GM19351 (cell line): ENCODE results near the gene SEMA4C.
"Not testable (repeated sequence)": the region's sequence is repeated elsewhere in the genome, so short reads cannot be mapped to it uniquely, and the experiment has no call there.

Source experiments
- ATAC-seq: cut with Tn5 transposase; IDR thresholded peaks from one replicate; pipeline ENCODE4 v1.9.1; 2021; ENCODE audit warnings: mild to moderate bottlenecking, moderate library complexity; ENCODE audit not compliant: unreplicated experiment

SEMA4C gene

DNA sequence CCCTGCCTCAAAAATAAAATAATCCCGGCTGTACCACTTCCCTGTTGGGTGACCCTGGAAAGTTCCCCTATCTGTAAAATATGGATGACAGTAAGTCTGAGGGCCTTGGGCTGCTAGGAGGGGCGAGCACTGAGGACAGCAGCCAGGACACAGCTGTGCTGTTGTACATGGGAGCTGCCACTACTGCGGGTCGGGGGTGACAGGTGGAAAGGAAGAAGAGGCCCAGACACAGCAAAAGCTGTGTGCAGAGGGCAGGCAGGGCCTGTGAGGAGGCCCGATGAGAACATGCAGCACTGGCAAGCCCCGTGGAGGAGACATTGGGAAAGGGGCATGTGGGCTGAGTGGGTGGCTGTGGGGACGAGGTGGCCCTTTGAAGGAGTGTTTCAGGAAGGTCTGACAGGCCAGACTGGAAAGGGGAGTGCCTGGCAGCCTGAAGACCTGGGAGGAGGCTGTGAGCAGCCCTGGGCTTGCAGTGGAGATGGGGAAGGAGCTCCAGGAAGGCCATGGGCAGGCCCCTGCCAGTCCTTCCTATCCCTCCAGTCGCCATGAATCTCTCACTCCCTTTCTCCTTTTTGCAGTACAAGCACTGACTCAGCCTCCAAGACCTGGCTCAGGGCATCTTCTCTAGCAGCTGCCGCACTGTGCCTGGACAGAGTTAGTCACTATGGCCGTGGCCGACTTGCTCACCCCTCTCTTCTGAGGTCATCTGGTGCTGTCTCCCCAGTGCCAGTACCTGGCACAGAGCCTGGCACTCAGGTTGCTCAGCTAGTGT lies 28.9 kb upstream of the SEMA4C start:
- ATAC-seq: no peak

DNA sequence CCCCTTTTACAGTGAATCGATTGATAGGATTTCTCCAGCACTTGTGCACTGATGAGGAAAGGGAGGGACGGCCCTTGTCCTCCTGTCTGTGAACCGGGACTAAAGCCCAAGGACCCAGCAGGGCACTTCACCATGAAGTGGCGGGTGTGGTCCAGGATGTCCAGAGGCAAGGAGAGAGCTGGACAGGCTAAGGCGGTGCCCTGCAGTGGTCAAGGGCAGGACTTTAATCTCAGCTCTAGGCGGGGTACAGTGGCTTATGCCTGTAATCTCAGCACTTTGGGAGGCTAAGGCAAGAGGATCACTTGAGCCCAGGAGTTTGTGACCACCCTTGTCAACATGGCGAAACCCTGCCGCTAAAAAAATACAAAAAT lies 28.2 kb upstream of the SEMA4C start:
- no peak for ATAC-seq

DNA sequence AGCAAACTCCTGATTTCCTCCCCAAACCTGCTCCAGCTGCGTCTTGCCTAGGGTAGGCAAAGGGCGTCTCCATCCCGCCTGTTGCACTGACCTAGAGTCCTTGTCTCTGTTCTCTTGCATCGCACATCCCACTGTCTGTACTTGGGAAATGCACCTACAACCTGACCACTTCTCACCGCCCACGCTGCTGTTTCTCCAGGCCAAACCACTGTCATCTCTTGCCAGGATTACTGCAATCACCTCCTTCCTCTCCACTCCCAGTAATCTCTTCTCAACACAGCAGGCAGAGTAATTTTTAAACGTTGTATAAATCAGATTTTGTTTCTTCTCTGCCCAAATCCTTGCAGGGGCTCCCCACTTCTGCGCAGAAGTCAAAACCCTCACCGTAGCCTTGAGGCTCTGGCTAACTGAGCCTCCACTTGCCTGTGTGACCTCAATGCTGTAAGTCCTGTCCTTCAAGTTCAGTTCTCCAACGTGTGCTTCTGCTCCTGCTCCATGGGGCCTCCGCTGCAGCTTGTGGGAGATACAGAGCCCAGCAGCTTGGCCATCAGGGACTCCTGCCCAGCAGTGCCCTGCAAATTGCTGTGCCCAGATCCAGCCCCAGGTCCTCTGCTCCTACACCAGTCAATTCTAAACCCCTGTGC lies 27.7 kb upstream of the SEMA4C start:
- no peak for ATAC-seq

DNA sequence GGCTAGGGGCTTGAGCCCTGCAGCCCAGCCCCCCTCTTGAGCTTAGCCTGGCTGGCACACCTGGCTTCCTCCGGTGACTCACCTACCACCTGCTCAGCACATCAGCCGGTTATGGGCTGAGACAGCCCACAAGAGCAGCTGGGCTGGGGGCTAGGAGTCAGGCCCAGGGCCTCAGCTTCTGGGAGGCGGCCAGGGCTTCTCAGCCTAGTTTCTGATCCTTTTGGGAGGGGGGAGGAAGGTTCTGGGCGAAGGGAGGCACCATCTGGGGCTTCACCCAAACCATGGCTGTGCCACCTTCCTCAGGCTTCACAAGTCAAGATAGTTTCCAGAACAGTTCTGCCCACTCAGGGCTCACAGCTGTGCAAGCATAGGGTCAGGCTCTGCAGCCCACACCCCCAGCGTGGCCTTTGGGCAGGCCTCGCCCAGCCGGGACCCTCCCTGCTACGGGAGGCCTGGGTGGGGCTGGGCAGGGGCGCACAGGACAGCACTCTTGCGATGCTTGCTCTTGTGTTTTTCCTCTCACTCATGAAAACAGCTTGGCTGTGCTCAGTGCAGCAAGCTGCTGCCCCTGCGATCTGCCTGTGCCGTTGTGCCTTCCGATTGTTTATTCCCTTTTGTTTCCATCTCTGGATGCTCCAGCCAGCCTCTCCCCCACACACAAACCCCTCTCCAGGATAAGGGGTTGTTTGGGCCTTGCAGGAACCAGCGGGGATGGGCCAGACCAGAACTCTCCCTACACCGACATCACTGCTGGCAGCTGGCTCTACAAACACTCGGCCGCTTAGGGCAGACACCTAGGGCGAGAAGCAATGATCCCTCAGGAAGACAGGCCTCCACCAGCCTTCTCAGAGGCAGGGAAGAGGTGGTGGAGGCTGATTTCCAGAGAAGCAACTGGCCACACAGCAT lies 26.1 kb upstream of the SEMA4C start:
- ATAC-seq: no peak

DNA sequence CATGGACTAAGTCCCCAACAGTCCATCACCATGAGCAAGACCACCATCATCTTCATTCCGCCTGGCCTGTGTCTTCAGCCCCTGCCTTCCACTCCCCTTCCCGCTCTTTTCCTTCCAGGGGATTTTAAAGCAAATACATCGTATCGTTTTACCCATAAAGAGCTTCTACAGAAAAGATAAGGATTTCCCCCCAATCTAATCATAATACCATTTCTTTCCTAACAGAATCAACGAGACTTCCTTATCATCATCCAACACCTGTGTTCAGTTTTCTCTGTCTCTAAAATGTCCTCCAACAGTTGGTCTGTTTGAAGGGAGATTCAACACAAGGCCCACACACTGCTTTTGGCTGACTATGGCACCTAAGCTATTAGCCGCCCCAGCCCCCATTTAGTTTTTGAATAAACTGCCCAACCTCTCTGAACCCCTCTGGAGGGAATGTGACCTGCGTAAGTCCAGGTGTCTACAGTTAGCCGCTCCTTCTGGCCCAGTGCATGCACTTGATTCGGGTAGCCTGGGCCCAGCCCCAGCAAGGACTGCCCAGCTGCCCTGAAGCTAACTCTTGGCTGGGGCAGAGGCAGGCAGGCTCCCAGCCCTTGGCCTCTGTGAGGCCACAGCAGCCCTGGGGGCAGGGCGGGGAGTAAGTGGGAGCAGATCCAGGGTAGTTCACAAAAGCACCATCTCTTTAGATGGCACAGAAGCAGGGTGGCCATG lies 25.3 kb upstream of the SEMA4C start:
- no peak for ATAC-seq

DNA sequence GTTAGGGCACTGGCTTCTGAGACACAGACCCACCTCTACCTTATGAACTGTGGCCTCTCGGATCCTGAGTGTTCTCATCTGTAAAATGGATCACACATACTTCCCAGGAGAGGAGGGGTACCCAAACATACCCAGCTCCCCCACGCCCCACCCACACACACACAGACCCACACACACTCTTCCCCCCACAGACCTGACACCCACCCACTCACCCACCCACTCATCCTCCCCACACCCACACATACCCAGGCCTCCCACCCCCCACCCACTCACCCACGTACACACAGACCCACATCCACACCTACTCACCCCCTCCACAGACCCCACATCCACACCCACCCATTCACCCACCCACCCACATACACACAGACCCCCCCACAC lies 24.3 kb upstream of the SEMA4C start:
- no peak for ATAC-seq

DNA sequence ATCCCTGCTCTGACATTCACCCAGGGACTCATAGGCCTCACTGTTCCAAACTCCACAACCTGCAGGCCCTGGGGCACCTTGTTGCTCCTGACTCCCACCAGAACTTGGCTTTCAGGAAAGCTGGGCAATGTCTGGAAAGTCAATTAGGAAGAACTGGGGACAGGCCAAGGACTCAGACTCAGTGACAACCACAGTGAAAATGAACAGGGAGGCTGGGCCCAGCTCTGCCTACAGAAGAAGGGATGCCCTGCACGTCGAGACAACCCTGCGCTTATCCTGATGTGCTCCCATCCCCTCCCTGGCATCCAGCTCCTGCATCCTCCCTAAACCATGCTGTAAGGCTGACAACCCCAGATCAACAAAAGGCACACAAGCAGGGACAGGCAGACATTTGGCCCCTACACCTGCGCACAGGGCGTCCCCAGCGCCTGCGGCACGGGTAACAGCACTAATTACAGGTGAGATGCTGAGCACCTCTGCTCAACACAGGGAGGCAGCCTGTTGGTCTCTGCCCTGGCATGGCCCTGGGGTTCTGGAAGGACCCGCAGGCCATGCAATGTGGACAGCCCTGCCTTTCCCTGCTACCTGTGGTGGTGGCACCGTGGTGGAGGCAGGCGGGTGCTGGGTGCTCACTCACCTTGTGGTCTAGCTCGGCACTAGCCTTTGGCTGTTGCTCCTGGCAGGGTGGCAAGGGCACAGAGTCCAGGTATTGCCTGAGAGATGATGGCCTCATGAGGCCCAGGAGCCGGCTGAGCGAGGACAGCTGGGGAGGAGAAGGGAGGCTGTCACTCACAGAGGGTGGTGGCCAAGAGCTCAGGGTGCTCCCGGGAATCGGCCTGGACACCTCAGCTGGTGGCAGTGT lies 23.6 kb upstream of the SEMA4C start:
- no peak for ATAC-seq

DNA sequence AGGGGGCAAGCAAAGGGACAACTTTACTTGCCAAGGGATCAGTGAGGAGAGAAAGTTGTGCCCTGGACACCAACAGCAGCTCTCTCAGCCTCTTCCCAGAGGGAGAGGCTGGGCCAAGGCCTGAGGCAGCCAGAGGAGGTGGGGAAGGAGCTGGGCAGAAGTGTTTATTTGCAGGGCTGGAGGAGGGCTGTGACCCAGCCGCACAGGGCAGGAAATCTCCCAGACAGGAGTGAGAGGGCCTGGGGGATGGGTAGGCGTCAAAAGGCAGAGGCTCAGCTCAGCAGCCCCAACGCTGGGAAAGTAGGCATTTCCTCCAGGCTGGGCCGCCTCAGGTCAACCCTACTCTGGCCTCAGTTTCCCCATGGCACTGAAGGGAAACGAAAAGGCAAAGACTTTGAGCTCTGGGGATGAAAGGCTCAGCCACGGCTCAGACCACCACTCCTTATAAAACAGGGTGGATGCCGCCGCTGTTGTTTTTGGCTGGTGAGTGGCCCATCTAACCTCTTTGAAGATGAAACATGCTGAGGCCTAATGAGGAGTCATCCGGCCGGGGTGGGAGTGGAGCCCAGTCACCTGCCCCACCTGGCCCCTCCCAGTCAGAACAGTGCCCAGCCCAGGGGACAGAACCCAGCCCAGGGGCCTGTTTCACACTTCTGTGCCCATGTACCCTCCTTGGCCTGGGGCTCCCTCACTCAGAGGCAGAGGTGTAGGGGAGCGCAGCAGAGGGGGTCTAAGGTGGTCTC lies 21.9 kb upstream of the SEMA4C start:
- ATAC-seq: no peak

DNA sequence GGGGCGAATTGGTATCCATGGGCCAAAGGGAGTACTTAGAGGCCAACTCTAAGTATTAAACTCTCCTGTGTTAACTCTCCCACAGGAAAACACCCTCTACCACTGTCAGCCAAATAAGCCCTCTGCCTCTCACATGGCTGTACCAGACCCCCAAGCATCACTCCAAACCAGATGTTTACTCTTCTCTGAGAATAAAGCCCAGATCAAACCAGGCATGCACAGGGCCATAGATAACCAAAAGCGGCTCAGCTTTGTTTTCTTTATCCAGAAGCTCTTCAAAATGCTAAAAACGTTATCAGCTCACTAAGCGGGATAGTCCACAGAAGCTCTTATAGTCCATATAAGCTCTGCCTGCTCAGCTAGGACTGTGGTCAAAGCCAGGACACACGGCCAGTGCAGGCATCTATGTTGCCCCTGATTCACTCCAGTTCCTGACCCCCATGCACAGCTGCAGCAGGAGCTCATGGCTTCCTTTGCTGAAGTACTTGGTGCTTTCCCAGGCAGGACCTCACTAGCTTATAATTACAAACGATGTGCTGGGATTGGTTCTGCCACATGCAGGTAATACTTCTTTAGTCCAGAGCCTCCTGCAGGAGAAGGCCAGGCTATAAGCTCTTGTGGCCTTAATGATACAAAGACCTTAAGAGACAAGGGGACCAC lies 21.0 kb upstream of the SEMA4C start:
- ATAC-seq: no peak

DNA sequence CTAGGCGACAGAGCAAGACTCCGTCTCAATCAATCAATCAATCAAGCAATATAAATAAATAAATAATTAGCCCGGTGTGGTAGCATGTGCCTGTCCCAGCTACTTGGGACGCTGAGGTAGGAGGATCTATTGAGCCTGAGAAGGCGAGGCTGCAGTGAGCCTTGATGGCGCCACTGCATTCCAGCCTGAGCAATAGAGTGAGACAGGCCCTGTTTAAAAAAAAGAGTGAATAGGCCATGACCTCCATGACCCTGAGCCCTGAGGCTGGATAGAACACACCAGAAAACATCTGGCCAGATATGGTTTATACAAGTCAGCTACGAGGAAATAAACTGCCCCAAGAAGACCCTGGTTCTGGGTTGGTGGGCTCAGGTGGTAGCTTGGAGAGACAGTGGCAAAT lies 20.4 kb upstream of the SEMA4C start:
- ATAC-seq: no peak

DNA sequence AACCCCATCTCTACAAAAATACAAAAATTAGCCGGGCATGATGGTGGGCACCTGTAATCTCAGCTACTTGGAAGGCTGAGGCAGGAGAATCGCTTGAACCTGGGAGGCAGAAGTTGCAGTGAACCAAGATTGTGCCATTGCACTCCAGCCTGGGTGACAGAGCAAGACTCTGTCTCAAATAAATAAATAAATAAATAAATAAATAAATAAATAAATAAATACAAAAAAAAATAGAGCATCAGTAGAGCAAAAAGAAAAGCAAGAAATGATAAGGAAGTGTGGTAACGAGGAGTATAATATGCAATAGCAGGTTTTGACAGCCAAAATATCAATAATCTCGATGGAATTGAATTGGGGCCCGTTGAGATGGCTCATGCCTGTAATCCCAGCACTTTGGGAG lies 19.6 kb upstream of the SEMA4C start:
- not testable (repeated sequence) for ATAC-seq

DNA sequence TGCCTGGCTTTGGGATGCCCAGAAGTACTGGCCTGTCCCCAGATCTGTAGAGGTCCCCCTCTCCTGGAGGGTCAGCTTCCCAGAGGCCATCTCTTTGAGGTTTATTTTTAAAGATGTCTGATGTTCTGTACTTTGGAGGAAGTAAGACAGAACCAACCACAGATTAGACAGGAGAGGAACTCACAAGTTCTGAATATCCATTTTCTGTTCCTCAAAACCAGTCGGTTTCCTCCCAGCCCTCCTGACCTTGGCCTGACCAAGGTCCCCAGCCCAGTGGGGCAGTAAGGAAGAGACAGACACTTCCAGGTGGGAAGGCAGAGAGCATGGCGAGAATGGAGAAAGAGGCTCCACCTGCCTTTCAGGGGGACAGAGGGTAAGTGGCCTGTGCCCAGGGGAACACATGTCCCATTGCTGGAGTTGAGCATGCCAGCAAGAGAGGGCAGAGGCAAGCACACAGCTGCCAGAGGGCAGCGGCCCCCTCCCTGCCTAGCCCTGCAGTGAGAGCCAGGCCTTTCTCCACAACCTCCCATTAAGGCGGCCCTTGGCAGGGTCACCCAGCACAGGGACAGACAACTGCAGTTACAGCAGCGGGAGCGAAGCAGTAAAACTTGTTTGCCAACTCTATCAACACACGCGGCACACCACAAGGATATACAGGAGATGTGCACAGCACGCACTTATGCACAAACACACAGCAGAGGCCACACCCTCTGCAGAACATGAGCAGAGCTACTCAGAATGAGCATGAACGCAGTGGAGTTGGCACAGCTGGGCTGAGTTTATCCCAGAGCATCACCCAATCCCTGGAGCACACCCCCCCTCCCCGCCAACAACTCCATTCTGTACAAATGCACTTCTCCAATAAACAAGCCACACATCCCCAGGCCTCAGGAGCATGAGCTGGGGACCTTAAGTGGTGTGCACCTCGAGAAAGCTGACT lies 18.5 kb upstream of the SEMA4C start:
- ATAC-seq: no peak

DNA sequence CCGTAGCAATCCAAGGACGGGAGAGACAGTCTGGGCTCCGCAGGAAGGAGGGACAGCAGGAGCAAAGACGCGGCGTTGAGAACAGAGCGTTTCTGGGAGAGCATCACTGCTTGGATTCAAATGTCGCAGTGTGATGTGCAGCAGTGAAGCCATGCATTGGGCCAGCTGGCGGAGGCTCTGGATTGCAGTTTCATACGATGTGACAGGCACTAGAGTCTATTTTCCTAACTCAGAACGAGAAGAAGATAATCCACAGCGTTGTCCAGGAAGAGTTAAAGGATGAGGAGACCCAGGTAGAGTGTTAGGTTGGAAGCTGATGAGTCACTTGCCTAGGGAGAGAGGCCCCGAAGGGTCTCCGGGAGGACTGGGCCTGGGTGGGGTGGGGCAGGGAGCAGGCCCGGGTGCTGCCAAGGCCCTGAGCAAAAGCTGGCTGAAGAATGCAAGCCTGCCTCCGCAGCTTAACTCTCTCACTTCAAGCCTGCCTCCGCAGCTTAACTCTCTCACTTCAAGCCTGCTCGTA lies 17.7 kb upstream of the SEMA4C start:
- no peak for ATAC-seq

DNA sequence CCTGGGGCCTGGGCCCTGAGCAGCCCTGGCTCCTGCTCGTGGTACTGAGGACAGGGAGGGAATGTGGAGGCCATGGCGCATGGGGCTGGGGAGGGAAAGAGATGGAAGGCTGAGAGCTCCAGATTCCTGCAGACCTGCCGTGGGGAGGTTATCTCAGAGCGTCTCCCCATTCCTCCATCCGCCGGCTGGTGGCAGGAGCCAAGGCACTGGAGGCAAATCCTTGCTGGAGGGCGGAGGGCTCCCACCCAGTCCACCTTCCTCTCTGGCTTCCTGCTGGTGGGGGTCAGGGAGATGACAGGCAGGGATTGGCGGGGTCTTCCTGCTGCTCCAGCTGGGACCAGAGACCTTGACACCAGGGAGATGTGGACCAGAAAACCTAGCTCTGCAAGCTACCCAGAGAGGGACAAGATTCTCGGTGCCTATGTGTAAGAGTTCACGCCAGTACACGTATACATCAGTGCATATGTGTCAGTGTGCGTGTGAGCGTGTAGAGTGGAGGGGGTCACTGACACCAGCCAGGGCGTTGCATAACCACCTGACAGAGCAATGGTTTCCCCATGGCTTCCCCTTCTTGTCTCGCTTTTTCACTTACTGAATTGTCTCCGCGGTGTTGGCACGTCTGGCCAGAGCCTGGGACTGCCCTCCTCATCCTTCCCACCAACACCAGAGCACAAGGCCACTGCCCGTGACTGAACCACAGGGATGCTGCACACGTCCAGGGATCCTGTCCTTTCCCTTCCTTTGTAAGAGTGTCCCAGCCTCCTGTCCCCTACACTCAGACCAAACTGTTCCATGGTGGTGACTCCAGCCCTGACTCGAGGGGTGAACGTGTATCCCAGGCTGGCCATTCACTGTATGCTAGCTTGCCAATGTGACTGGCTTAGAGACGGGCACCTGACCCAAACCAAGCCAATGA lies 15.8 kb upstream of the SEMA4C start:
- no peak for ATAC-seq

DNA sequence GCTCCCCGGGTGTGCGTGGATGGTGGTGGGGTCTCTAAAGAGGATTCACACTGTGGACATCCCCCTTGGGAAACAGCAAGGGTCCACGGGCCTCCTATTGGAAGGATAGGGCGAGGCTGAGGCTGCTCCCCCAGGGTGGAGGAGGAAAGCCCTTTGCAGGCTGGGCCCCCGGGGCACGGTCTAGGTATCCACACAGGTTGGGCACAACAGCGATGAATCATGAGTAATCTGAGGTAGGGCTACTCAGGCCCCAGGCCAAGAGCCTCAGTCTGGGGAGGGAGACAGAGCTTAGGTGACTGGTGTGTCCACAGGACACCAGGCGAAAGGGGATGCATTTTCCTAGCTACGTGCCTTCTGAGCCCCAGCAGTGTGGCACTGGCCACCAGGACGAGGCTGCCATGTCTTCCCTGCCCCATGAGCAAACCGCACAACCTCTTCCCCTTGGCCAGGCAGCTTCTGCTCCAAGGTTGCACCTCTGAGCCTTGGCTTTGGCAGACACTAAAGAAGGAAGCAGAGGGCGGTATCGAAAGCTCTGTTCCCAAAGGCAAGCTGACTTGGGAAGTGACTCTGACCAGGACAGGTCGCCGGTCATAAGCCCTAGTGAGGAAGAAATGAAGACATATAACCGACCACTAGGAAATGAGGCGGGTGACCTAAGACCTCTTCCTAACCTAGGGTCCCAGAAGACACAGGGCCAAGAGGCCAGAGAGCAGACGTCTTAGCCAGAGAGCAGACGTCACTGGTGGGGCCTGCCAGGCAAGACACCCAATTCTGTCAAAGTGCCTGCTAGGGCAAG lies 14.6 kb upstream of the SEMA4C start:
- ATAC-seq: no peak

DNA sequence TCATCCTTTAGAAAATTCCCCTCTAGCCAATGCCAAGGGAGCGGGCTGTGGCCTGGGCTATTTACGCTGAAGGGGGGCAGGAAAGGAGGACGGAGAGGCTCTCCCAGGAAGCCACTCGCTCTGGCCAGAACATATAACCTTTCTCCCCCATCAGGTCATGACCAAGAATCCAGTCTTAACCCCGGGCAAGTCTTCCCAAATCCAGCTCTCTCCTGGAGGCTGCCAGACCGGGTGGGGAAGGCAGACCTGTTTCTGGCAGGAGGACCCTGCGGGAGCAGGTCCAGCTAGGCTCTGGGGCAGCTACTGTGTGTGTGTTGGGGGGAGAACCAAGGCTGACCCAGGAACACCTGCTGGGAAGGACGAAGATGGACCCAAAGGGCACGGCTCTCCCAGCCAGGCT lies 13.4 kb upstream of the SEMA4C start:
- no peak for ATAC-seq
